OCI-LY1 (cell line): Measurements from ENCODE around the gene OGDHL.

ENCODE experiments used
- H2AFZ ChIP-seq: fragments of 200-600 bp; sonication (generic), shearing (Covaris generic); 2 replicates; pipeline ENCODE4 v1.6.0; 2014; ENCODE audit warnings: antibody characterized with exemption, mild to moderate bottlenecking, low read length
- H3F3A ChIP-seq: fragments of 200-600 bp; sonication (generic), shearing (Covaris generic); 2 replicates; pipeline ENCODE4 v1.6.0; 2014; ENCODE audit warnings: mild to moderate bottlenecking, antibody characterized with exemption, low read length, moderate library complexity; ENCODE audit not compliant: insufficient read depth
- H3K27ac ChIP-seq: fragments of 200-600 bp; sonication (generic); 2 replicates; pipeline ENCODE4 v1.5.1; 2014; ENCODE audit warnings: low read length, mixed run types, mild to moderate bottlenecking, low read depth; ENCODE audit not compliant: poor library complexity, severe bottlenecking
- H3K27me3 ChIP-seq: fragments of 200-600 bp; sonication (generic); 2 replicates; pipeline ENCODE4 v1.6.0; 2014; ENCODE audit warnings: antibody characterized with exemption, mild to moderate bottlenecking, low read length, moderate library complexity; ENCODE audit not compliant: insufficient read depth
- H3K36me3 ChIP-seq: fragments of 200-600 bp; sonication (generic); 2 replicates; pipeline ENCODE4 v1.6.1; 2014; ENCODE audit warnings: mild to moderate bottlenecking, antibody characterized with exemption, low read length, moderate library complexity, mixed read lengths; ENCODE audit not compliant: insufficient read depth
- H3K4me1 ChIP-seq: fragments of 200-600 bp; sonication (generic); 2 replicates; pipeline ENCODE4 v1.5.1; 2014; ENCODE audit warnings: mild to moderate bottlenecking, low read length, moderate library complexity; ENCODE audit not compliant: insufficient read depth, severe bottlenecking
- H3K4me2 ChIP-seq: fragments of 200-600 bp; sonication (generic), shearing (Covaris generic); 2 replicates; pipeline ENCODE4 v1.6.1; 2014; ENCODE audit warnings: low read length
- H3K4me3 ChIP-seq: fragments of 200-600 bp; sonication (generic); 2 replicates; pipeline ENCODE4 v1.5.1; 2014; ENCODE audit warnings: low read length, low read depth, mild to moderate bottlenecking, mixed read lengths; ENCODE audit not compliant: poor library complexity, severe bottlenecking
- H3K79me2 ChIP-seq: fragments of 200-600 bp; shearing (Covaris generic); 2 replicates; pipeline ENCODE4 v1.6.1; 2016; ENCODE audit warnings: mixed run types, low read length, mixed read lengths; ENCODE audit not compliant: insufficient read depth
- H3K9ac ChIP-seq: fragments of 200-600 bp; sonication (generic), shearing (Covaris generic); 2 replicates; pipeline ENCODE4 v1.6.1; 2014; ENCODE audit warnings: mild to moderate bottlenecking, low read length, mixed read lengths
- H3K9me2 ChIP-seq: fragments of 200-600 bp; sonication (generic), shearing (Covaris generic); 2 replicates; pipeline ENCODE4 v1.6.1; 2014; ENCODE audit warnings: low read depth, mild to moderate bottlenecking, low read length, mixed read lengths
- H3K9me3 ChIP-seq: fragments of 200-600 bp; shearing (Covaris generic); 2 replicates; pipeline ENCODE4 v1.6.1; 2014; ENCODE audit warnings: low read length, mixed read lengths
- H4K20me1 ChIP-seq: fragments of 200-600 bp; sonication (generic), shearing (Covaris generic); 2 replicates; pipeline ENCODE4 v1.6.0; 2016; ENCODE audit warnings: mild to moderate bottlenecking, low read length; ENCODE audit not compliant: insufficient read depth
- CTCF ChIP-seq: fragments of 200-600 bp; sonication (generic), shearing (Covaris generic); IDR thresholded peaks from 2 replicates; pipeline ENCODE4 v1.5.1; 2017; ENCODE audit warnings: mild to moderate bottlenecking, antibody characterized with exemption, low read length, moderate library complexity, mixed read lengths
- EZH2 ChIP-seq: fragments of 200-600 bp; sonication (generic), shearing (Covaris generic); IDR thresholded peaks from 2 replicates; pipeline ENCODE4 v1.8.0; 2017; ENCODE audit warnings: borderline replicate concordance, mixed run types, mild to moderate bottlenecking, antibody characterized with exemption, low read length, moderate library complexity, mixed read lengths

The OGDHL gene

GRCh38 chr10:49738616-49739360 is 23.3 kb downstream of the OGDHL start:
- no peaks in the 10 kb centered on the region for H3K36me3 ChIP-seq
- no peaks in the 10 kb centered on the region for H3K4me1 ChIP-seq
- H3K9me2 ChIP-seq = no peaks in the 10 kb centered on the region
- TF ChIP-seq CTCF = no peak
- TF ChIP-seq EZH2 = no peak
- H3F3A ChIP-seq = no peaks in the 10 kb centered on the region
- H2AFZ ChIP-seq = no peak overlapping the region
- no peaks in the 10 kb centered on the region for H3K79me2 ChIP-seq
- no peaks in the 10 kb centered on the region for H4K20me1 ChIP-seq
- no peaks in the 10 kb centered on the region for H3K27me3 ChIP-seq
- H3K9me3 ChIP-seq = no peaks in the 10 kb centered on the region
- no peak overlapping the region for H3K27ac ChIP-seq
- no peak overlapping the region for H3K4me3 ChIP-seq
- H3K4me2 ChIP-seq = no peak overlapping the region
- H3K9ac ChIP-seq = no peak overlapping the region

GRCh38 chr10:49737474-49738201 is 24.5 kb downstream of the OGDHL start:
- no peaks in the 10 kb centered on the region for H3K27me3 ChIP-seq
- no peak overlapping the region for H3K4me3 ChIP-seq
- no peaks in the 10 kb centered on the region for H3K79me2 ChIP-seq
- no peaks in the 10 kb centered on the region for H3K9me2 ChIP-seq
- no peak overlapping the region for H3K9ac ChIP-seq
- H3K4me2 ChIP-seq = no peak overlapping the region
- H3K36me3 ChIP-seq = no peaks in the 10 kb centered on the region
- no peak overlapping the region for H2AFZ ChIP-seq
- H3F3A ChIP-seq = no peaks in the 10 kb centered on the region
- no peak overlapping the region for H3K27ac ChIP-seq
- no peak for TF ChIP-seq CTCF
- H3K9me3 ChIP-seq = no peaks in the 10 kb centered on the region
- H3K4me1 ChIP-seq = no peaks in the 10 kb centered on the region
- no peaks in the 10 kb centered on the region for H4K20me1 ChIP-seq

GRCh38 chr10:49736564-49737113 is 25.5 kb downstream of the OGDHL start:
- Histone ChIP-seq H3K36me3 (no peaks in the 10 kb centered on the region), H2AFZ (no peak overlapping the region), H3K9me3 (no peaks in the 10 kb centered on the region), H3K27me3 (no peaks in the 10 kb centered on the region), H3K27ac (no peak overlapping the region), H3F3A (no peaks in the 10 kb centered on the region), H3K9ac (no peak overlapping the region), H3K4me2 (no peak overlapping the region), H3K9me2 (no peaks in the 10 kb centered on the region), H3K4me3 (no peak overlapping the region), H3K79me2 (no peaks in the 10 kb centered on the region), H3K4me1 (no peaks in the 10 kb centered on the region), H4K20me1 (no peaks in the 10 kb centered on the region)
- TF ChIP-seq EZH2 = no peak
- TF ChIP-seq CTCF = no peak
